GM18909 (cell line): ENCODE results near the gene PMFBP1.
"Not testable (repeated sequence)": the region's sequence is repeated elsewhere in the genome, so short reads cannot be mapped to it uniquely, and the experiment has no call there.

ENCODE experiments used
- ATAC-seq: cut with Tn5 transposase; IDR thresholded peaks from one replicate; pipeline ENCODE4 v1.9.1; 2021; ENCODE audit warnings: mild to moderate bottlenecking; ENCODE audit not compliant: unreplicated experiment, poor library complexity

Gene PMFBP1

GRCh38 chr16:72075067-72075466 is 96.9 kb downstream of the PMFBP1 start:
- not testable (repeated sequence) for ATAC-seq

GRCh38 chr16:72073560-72074230 is 98.3 kb downstream of the PMFBP1 start:
- ATAC-seq, result no peak

GRCh38 chr16:72072514-72073342 is 99.2 kb downstream of the PMFBP1 start:
- ATAC-seq, result no peak
